ENCODE measurements around the gene NRK.
"Not testable (repeated sequence)": the region's sequence is repeated elsewhere in the genome, so short reads cannot be mapped to it uniquely, and the experiment has no call there.

NRK gene, protein sequence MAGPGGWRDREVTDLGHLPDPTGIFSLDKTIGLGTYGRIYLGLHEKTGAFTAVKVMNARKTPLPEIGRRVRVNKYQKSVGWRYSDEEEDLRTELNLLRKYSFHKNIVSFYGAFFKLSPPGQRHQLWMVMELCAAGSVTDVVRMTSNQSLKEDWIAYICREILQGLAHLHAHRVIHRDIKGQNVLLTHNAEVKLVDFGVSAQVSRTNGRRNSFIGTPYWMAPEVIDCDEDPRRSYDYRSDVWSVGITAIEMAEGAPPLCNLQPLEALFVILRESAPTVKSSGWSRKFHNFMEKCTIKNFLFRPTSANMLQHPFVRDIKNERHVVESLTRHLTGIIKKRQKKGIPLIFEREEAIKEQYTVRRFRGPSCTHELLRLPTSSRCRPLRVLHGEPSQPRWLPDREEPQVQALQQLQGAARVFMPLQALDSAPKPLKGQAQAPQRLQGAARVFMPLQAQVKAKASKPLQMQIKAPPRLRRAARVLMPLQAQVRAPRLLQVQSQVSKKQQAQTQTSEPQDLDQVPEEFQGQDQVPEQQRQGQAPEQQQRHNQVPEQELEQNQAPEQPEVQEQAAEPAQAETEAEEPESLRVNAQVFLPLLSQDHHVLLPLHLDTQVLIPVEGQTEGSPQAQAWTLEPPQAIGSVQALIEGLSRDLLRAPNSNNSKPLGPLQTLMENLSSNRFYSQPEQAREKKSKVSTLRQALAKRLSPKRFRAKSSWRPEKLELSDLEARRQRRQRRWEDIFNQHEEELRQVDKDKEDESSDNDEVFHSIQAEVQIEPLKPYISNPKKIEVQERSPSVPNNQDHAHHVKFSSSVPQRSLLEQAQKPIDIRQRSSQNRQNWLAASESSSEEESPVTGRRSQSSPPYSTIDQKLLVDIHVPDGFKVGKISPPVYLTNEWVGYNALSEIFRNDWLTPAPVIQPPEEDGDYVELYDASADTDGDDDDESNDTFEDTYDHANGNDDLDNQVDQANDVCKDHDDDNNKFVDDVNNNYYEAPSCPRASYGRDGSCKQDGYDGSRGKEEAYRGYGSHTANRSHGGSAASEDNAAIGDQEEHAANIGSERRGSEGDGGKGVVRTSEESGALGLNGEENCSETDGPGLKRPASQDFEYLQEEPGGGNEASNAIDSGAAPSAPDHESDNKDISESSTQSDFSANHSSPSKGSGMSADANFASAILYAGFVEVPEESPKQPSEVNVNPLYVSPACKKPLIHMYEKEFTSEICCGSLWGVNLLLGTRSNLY (N-terminal part only)

DNA sequence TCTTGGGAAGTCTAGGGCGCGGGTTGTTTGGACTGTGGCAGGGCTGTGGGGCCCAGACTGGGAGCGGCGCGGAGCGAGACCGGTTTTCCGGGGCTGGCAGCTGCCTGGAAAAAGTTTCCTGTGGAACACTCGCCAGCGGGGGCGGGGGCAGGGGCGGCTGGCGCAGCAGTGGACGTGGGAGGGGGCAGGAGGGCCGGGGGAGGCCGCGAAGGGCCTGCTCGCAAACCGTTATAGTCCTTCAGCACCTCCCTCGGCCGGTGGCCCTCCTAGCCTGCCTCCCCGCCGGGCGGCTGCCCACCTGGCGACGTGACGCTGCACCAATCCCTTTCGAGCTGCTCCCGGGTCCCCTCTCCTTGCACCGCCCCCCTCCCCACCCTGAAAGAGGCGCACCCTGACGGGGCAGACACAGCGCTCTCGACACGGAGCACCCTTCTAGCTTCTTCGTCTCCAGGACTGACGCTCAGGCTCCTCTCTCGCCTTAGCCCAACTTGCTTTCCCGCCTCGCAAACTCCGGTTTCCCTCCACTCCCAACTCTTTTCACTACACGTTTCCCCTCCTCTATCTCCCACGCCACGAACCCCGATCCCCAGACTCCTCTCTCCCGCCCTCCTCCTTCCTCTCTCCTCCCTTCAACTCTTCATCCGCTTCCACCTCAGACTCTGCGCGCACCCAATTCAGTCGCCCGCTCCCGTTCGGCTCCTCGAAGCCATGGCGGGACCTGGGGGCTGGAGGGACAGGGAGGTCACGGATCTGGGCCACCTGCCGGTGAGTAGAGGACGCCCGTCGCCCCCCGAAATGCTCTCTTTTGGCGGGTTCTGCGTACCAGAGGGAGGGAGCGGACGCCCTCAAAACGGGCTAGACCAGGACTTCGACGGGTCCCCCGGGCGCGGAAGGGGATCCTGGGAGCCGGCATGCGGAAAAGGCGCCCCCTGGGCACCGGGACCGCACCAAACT lies at the start of gene NRK:
Gene NRK, plus strand, starts transcription at position 402 of the 954 bp plus-strand sequence. Its CDS starts 307 bp downstream, at position 709.
- DNase-seq (ENCODE audit: low read depth, low spot score): peak; percentile 42

DNA sequence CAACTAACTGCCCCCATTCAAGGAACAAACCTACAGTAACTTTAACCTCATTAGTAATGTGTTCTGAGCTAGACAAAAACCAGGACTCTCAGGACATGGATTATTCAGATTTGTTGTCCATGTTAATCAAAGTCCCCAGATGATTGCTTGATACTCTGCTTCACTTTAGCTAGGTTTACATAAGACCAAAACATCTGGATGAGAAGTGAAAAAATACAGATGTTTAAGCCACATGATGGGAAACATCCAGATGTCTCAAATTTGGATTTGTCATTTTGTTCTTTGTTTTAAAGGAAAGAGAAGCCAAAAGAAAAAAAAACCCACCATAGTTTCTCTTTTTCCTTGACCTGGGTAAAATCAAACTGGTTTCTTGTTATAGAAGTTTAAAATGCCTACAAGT lies 48.5 kb upstream of the NRK start:
- no peak for DNase-seq (ENCODE audit: low read depth, low spot score)

DNA sequence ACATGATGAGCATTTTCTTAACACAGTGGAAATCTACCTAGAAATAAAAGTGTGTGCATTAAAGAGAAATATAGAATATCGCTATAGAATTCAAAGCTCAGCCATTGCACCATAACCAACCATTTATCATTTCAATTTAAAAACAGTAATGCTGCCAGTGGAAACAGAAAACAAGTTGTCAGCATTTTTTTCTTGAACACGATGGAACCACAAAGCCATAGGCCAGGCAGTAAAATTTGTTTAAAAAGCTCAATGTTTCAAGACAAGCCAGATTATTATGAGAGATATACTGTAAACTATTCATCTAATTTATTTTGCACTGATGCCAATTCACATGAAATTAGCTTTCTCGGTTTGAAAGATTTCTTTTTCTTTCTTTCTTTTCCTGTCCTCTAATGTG lies 46.7 kb upstream of the NRK start:
- DNase-seq (ENCODE audit: low read depth, low spot score): no peak

DNA sequence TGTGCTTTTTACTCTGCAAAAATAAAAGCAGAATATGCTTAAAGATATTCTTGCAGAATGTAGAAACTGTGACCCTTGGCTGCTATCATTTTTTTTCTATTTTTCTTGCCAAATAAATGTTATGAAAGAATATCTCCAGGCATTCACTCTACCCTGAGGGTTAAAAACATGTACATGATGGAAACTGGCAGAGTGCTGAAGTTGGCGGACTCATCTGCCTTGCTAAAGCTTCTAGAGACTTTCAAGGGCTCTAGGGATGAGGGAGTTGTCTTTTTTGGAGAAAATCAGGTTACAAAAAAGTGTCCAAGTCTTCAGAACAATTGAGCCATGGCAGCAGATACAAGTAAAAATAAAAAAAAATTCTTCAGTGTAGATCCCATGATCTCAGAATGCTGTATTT lies 40.5 kb upstream of the NRK start:
- no peak for DNase-seq (ENCODE audit: low read depth, low spot score)

DNA sequence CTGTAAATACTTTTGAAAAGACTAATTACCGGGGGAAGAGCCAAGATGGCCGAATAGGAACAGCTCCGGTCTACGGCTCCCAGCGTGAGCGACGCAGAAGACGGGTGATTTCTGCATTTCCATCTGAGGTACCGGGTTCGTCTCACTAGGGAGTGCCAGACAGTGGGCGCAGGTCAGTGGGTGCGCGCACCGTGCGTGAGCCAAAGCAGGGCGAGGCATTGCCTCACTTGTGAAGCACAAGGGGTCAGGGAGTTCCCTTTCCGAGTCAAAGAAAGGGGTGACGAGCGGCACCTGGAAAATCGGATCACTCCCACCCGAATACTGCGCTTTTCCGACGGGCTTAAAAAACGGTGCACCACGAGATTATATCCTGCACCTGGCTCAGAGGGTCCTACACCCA lies 25.5 kb upstream of the NRK start:
- not testable (repeated sequence) for DNase-seq (ENCODE audit: low read depth, low spot score)

DNA sequence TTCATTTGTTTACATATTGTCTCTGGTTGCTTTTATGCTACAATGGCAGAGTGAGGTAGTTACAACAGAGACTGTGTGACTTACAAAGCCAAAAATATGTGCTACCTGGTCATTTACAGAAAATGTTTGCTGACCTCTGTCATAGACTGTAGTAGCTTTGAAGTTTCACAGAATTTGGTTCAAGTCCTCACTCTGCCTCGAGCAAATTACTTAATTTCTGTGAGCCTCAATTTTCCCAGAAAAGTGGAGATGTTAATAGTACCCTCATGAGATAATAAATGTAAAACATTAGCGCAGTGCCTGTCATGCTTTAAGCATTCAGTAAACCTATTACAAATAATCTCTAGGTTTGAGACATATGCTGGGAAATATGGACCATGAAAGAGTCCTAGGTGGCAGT lies 18.4 kb upstream of the NRK start:
- no peak for DNase-seq (ENCODE audit: low read depth, low spot score)

DNA sequence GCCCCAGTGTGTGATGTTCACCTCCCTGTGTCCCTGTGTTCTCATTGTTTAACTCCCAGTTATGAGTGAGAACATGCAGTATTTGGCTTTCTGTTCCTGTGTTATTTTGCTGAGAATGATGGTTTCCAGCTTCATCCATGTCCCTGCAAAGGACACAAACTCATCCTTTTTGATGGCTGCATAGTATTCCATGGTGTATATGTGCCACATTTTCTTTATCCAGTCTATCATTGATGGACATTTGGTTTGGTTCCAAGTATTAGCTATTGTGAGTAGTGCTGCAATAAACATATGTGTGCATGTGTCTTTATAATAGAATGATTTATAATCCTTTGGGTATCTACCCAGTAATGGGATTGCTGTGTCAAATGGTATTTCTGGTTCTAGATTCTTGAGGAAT lies 16.7 kb upstream of the NRK start:
- DNase-seq (ENCODE audit: low read depth, low spot score): not testable (repeated sequence)

DNA sequence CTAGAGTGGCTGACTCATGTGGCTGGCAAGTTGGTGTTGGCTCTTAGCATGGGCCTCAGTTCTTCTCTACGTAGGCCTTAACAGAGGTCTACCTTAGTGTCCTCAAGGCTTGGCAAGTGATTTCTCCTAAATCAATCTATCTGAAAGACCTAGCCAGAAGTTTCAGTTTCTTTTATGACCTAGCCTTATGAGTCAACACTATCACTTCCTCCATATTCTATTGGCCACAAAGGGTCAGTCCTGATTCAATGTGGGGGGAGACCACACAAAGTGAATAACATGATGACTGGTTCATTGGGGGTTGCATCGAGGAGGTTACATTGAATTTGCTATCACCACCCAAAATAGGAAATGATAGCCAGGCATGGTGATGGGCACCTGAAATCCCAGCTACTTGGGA lies 5.8 kb upstream of the NRK start:
- DNase-seq (ENCODE audit: low read depth, low spot score): no peak

DNA sequence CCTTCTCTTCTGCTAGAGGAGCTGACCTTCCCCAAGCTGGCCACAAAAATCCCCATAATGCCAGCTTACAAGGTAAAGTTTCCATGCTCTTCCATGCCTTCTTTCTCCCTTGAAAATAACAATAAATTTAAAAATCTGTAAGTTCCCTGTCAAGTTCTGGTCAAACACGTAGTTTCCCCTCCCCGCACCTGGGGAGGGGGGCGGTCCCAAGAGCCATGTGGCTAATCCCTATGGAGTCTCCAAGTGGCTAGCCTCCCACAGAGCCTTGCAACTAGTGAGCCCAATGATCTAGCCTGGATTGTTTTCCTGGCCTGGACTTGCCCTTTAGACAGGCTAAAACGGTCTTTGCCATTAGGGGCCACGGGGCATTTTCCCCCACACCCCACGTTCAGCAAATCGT lies 2.1 kb upstream of the NRK start:
- DNase-seq (ENCODE audit: low read depth, low spot score): no peak

DNA sequence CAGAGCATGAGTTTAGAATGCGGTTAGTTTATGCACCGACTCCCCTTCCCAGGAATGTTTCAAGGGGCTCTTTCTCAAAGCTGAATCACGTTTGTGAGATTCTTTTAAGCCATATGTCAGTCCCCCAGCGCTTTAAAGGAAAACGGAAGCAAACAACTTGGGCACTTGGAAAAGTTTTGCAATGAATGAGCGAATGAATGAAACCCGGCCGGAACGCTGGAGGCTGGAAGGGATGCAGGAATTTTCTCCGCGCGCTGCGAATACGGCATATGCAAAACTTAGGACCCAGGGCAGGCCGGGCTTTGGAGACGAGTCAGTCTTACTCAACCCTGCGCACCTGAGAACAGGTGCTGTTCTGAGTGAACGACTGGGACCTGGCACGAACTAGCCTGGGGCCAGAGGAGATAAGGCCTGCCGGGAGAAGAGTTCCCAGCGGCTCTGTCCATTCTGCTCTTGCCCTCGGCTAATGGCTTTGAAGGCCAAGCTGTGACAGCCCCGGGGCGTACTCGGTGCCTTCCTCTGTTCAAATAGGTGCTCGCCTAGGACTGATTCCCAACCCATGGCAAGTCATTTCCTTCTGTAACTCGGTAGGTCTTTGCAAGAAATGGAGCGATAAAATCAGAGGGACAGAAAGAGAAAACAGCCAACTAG lies 743 bp upstream of the NRK start:
- DNase-seq (ENCODE audit: low read depth, low spot score): peak; percentile 55

DNA sequence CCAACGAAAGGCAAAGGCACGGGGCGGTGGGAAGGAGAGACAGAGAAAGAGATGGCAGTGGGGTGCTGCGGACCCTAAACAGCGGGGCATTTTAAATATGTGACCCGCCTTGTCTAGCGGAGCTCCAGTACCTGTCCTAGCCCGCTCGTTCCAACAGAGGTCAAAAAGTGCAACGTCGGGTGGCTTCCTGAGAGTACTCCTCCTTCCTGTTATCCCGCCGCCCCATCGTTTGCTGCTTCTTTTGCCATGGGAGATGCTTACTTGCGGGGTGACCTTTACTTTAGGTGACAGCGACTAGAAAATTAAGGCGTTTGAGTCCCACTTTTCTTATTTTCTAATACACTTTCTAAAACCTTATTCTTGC lies 735 bp downstream of the NRK start:
- DNase-seq (ENCODE audit: low read depth, low spot score): no peak

DNA sequence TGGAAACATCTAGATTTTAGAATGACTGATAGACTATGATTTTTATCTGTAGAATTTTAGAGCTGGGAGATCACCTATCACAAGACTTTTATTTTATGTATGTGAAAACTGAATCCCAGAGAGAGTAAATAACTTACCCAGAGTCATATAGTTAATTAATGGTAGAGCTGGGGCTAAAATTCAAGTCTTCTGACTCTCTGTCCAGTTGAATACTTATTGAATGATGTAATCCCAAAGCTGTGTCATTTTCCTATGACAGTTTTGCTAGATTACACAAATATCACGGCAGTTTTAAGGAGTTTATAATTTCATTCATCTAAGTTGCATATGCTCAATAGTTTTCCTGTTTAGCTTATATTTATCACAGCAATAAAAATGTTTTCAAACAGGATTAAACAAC lies 6.7 kb downstream of the NRK start:
- no peak for DNase-seq (ENCODE audit: low read depth, low spot score)

DNA sequence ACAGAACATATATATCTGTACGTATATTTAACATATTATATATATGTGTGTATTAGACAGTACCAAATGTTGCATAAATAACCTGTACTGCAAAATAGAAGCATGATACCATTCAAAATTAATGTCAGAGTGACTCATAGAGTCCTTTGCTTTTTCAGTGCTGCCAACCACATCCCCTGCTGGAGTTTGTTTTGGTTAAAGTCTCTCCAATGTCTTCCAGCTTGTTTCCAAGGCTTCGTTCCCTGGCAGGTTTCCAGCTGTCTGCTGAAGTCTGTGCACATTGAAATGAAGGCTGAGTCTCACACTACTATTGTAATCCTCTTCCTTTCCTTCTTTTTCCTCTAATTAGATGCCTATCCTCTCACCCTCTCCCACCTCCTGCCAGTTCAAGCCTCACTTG lies 14.9 kb downstream of the NRK start:
- DNase-seq (ENCODE audit: low read depth, low spot score): peak; percentile 94

DNA sequence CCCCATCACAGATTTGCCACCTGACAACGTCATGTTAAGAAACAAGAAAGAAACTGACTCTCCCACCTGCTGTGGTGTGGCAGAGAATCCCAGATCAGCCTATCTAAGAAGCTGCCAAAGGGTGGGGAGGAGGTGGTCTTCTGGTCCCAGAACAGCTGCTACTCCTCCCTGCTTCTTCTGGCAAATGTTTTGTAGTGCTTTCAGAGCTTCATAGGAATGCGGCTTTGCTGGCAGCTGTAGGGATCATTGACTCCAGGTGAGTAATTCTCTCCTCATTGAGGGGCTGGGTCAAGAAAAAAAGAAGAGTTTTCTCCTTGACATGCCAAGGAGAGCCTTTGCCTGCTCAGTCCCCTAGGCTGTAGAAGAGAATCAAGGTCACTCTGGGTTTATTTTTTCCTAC lies 23.3 kb downstream of the NRK start:
- no peak for DNase-seq (ENCODE audit: low read depth, low spot score)

DNA sequence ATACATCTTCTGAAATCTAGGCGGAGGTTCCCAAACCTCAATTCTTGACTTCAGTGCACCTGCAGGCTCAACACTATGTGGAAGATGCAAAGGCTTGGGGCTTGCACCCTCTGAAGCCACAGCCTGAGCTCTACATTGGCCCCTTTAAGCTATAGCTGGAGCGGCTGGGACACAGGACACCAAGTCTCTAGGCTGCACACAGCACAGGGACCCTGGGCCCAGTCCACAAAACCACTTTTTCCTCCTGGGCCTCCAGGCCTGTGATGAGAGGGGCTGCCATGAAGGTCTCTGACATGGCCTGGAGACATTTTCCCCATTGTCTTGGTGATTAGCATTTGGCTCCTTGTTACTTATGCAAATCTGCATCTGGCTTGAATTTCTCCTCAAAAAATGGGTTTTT lies 27.8 kb downstream of the NRK start:
- not testable (repeated sequence) for DNase-seq (ENCODE audit: low read depth, low spot score)

DNA sequence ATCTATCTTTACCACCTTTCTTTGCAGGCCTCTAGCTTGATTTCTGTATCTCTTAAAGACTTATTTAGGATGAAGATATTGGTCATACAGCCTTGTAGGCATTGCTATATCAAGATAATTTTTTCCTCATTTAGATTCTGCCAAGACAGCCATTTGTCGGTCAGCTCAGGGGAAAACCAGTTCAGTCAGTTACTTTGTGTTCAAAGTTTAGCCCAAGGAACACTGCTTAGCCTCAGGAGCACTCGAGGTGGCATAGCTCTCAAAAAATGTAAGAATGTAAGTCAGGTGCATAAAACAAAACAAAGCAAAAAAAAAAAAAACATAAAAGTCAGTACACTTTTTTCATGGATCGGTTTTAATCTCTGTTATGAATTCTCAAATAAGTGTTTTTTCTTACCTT lies 43.4 kb downstream of the NRK start:
- no peak for DNase-seq (ENCODE audit: low read depth, low spot score)

DNA sequence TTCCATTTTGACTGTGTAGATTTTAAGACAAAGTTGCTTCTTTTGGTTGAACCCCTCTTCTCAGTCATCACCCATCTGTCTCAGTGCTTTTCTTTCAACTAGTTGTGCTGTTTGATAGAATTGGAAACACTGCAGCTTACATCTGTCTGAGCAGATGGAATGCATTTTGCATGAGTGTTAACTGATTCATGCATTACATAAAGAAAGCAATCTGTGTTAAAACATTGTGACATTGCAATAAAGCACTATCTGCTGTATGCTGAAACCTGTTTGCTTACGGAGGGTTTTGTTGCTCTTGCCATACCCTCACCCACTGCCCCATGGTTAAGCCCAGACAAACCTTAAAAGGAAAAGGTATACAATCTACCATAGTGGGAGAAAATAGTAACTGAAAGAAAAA lies 47.4 kb downstream of the NRK start:
- peak; percentile 11 for DNase-seq (ENCODE audit: low read depth, low spot score)

DNA sequence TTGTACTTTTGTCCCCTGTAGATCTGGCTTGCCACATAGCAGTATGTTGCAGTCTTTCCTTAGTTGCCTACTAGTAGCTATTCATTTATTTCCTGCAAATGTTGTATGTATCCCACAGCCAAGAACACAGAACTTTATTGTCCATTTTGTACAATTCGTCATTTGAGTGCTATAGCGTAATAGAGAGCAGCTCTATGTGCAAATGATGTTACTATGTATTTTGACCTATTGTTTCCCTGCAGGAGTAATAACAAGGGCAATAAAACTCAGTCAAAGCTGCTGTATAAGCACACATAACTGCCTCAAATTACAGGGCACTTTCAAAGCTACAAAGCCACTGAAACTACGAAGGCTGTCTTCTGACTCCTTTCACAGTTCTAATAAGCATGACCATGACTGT lies 48.1 kb downstream of the NRK start:
- no peak for DNase-seq (ENCODE audit: low read depth, low spot score)

DNA sequence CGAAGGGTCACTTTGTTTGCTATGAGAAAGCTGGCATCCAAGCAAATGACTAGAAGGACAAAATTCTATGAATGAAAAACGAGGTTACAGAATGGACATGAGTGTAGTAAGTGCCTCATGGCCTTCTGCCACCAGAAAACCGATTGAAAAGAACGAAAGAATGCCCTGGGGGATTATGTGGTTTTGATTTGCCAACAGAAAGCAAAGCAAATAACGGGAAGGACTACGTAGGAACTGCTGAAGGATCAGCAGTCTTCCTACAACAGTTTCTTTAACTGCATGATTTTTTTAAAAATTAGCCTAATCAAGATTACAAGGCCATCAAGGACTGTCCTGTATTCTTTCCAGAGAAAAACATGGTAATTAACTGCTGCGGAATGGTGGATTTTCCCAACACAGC lies 50.6 kb downstream of the NRK start:
- DNase-seq (ENCODE audit: low read depth, low spot score): peak; percentile 69

DNA sequence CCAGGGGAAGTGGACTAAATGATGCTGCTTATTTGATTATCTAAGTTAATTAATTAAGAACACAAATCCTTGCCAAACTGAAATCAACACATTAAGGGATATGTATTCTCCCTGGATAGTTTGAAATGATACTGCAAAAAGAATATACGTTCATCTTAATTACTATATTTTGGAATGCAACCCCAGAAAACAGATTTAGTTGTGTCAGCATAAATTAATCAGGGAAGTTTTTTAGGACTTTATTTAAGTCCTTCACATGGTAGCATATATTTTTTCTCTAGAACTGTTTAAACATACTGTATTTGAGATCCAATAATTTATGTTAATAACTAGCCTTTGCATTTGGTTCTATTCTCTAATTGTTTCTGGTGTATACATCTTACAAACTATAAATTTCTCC lies 52.5 kb downstream of the NRK start:
- no peak for DNase-seq (ENCODE audit: low read depth, low spot score)

DNA sequence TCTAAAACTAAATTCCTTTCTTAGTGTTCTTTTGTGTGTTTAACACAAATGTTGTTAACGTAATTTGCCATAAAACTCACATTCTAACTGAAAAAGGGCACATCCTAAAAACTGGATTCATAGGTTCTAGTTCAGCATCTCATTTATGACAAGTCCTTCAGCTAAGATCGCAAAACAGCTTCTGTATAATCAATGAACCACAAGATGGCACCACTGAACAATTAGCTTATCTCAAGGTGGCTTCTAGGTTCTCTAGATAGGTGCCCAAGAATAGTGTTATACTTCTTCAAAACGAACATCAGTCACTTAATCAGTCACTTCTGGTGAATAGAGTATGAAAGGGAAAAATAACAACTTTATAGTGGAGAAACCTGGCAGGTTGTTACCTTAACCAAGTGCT lies 54.3 kb downstream of the NRK start:
- DNase-seq (ENCODE audit: low read depth, low spot score): peak; percentile 5

Data from astrocyte of the hippocampus (primary cell).